NCI-H2107 treated with DMSO at 0.1 percent for 48 hours (cell line): Measurements from ENCODE around the gene TNFRSF4.

Experiments used
- DNase-seq: peaks from one replicate; lab custom pipeline; 2025; ENCODE audit not compliant: unreplicated experiment; lab: John Stamatoyannopoulos, UW

Gene TNFRSF4

GRCh38 chr1:1219341-1219740 is 5.4 kb upstream of the TNFRSF4 start:
- DNase-seq: no peak

GRCh38 chr1:1218524-1219200 is 4.7 kb upstream of the TNFRSF4 start:
- no peak for DNase-seq

GRCh38 chr1:1217621-1218523 is 3.9 kb upstream of the TNFRSF4 start:
- DNase-seq: no peak

GRCh38 chr1:1216770-1217620 is 3.0 kb upstream of the TNFRSF4 start:
- no peak for DNase-seq

- DNase-seq: no peak
These were observed 2.1 kb upstream of the TNFRSF4 start for GRCh38 chr1:1215881-1216605.

GRCh38 chr1:1215080-1215676 is 1.2 kb upstream of the TNFRSF4 start:
- no peak for DNase-seq

- no peak for DNase-seq
These were observed 1.1 kb downstream of the TNFRSF4 start for GRCh38 chr1:1212780-1213344.

- no peak for DNase-seq
These were observed 2.2 kb downstream of the TNFRSF4 start for GRCh38 chr1:1211541-1212441.

GRCh38 chr1:1210726-1211540 is 3.0 kb downstream of the TNFRSF4 start:
- no peak for DNase-seq

GRCh38 chr1:1208713-1209433 is 5.1 kb downstream of the TNFRSF4 start:
- no peak for DNase-seq

- no peak for DNase-seq
These were observed 6.4 kb downstream of the TNFRSF4 start for GRCh38 chr1:1207571-1207892.

GRCh38 chr1:1206966-1207531 is 6.9 kb downstream of the TNFRSF4 start:
- no peak for DNase-seq

GRCh38 chr1:1206376-1206965 is 7.5 kb downstream of the TNFRSF4 start, which contains the start of gene TNFRSF18:
Gene TNFRSF18, minus strand, starts transcription at chr1:1206592. Its CDS starts 21 bp downstream, at chr1:1206571.
- DNase-seq: no peak

GRCh38 chr1:1205769-1206375 is 8.1 kb downstream of the TNFRSF4 start:
- no peak for DNase-seq

GRCh38 chr1:1204998-1205768 is 8.8 kb downstream of the TNFRSF4 start:
- DNase-seq: no peak
